GM19025 (cell line): ENCODE results near the gene TNP2.

ENCODE experiments used
- ATAC-seq: cut with Tn5 transposase; IDR thresholded peaks from one replicate; pipeline ENCODE4 v1.9.1; 2021; ENCODE audit warnings: mild to moderate bottlenecking, low read depth, moderate library complexity; ENCODE audit not compliant: unreplicated experiment

The TNP2 gene

GRCh38 chr16:11278681-11279628 is 9.8 kb upstream of the TNP2 start:
- no peak for ATAC-seq

- ATAC-seq, result no peak
Observed at GRCh38 chr16:11277607-11278337, 8.6 kb upstream of the TNP2 start.

GRCh38 chr16:11276896-11277593 is 7.9 kb upstream of the TNP2 start:
- no peak for ATAC-seq

- ATAC-seq, result no peak
Observed at GRCh38 chr16:11276143-11276895, 7.2 kb upstream of the TNP2 start, which contains the start of gene PRM2. PRM2 (minus strand) TSS chr16:11276480; CDS start chr16:11276370, 110 bp downstream.

GRCh38 chr16:11274964-11275363 is 5.8 kb upstream of the TNP2 start:
- no peak for ATAC-seq

- ATAC-seq, result no peak
Observed at GRCh38 chr16:11273721-11274324, 4.7 kb upstream of the TNP2 start.

GRCh38 chr16:11272921-11273720 is 4.0 kb upstream of the TNP2 start, which contains the start of gene PRM3:
PRM3 (minus strand) TSS chr16:11273629; CDS start chr16:11273595, 34 bp downstream.
- ATAC-seq, result no peak

GRCh38 chr16:11272484-11272883 is 3.4 kb upstream of the TNP2 start:
- ATAC-seq, result no peak

- ATAC-seq, result no peak
Observed at GRCh38 chr16:11271610-11272009, 2.5 kb upstream of the TNP2 start.

GRCh38 chr16:11270602-11271162 is 1.6 kb upstream of the TNP2 start:
- ATAC-seq, result no peak

GRCh38 chr16:11265124-11265523 is 4.0 kb downstream of the TNP2 start:
- no peak for ATAC-seq

- ATAC-seq, result no peak
Observed at GRCh38 chr16:11264155-11264832, 4.8 kb downstream of the TNP2 start.

- no peak for ATAC-seq
Observed at GRCh38 chr16:11263737-11264136, 5.4 kb downstream of the TNP2 start.

GRCh38 chr16:11262915-11263314 is 6.2 kb downstream of the TNP2 start:
- no peak for ATAC-seq

GRCh38 chr16:11260596-11260966 is 8.5 kb downstream of the TNP2 start:
- ATAC-seq, result no peak

GRCh38 chr16:11259655-11260595 is 9.2 kb downstream of the TNP2 start:
- no peak for ATAC-seq
